HepG2 (cell line): ENCODE data around the gene EIF4G3.

ENCODE experiments used
- ETV6 ChIP-seq: sonication (generic); formaldehyde crosslinking; conservative IDR thresholded peaks from 2 replicates; pipeline ENCODE4 v1.4.0; 2020; ENCODE audit warnings: missing genetic modification reagents
- IKZF4 ChIP-seq: sonication (generic); formaldehyde crosslinking; IDR thresholded peaks from 2 replicates; pipeline ENCODE4 v1.5.1; 2020; ENCODE audit warnings: borderline replicate concordance, mild to moderate bottlenecking, low read depth, missing genetic modification reagents; ENCODE audit errors: not compliant biosample characterization
- KDM5A ChIP-seq: fragments of 200-600 bp; sonication (generic); IDR thresholded peaks from 2 replicates; pipeline ENCODE4 v1.7.0; 2018; ENCODE audit warnings: antibody characterized with exemption, mild to moderate bottlenecking, low read length, borderline replicate concordance
- MAX ChIP-seq: IDR thresholded peaks from 2 replicates; pipeline ENCODE4 v1.6.1; 2012; ENCODE audit warnings: inconsistent platforms
- POLR2A ChIP-seq, 2 experiments: IDR thresholded peaks; 2 replicates each; pipeline ENCODE4 v1.6.1; 2011; ENCODE audit warnings: low read depth in 2 of 2, low read length in 2 of 2, mild to moderate bottlenecking in 1 of 2, moderate library complexity in 1 of 2; ENCODE audit not compliant: insufficient read depth in 1 of 2
- ZNF24 ChIP-seq: fragments of 450-650 bp; IDR thresholded peaks from 2 replicates; pipeline ENCODE4 v1.6.1; 2017; ENCODE audit warnings: antibody characterized with exemption, mild to moderate bottlenecking

- TF ChIP-seq ZNF24 (no peak), MAX (no peak), ETV6 (no peak), POLR2A (IDR thresholded peaks at IDR 0.05; ENCODE audit: insufficient read depth in 1 of 2, low read depth in 2 of 2, low read length in 2 of 2) (no peak), IKZF4 (CRISPR knock-in tag) (no peak), KDM5A (no peak)
These were observed 303.4 kb downstream of the EIF4G3 start for GRCh38 chr1:20873311-20873710.
